DND-41 (cell line): ENCODE data around the gene PLXNA3.

ENCODE experiments used
- ATAC-seq: fragments of 200-7000 bp; cut with Tn5 transposase; 3 replicates; pipeline ENCODE4 v1.9.1; 2021; ENCODE audit warnings: low read depth; ENCODE audit not compliant: insufficient read depth
- DNase-seq: peaks from one replicate; pipeline ENCODE4 v3.0.0-alpha.2; 2020
- H2AFZ ChIP-seq: 2 replicates; pipeline ENCODE4 v1.6.0; 2012; ENCODE audit warnings: low read depth, low read length
- H3K27ac ChIP-seq: 2 replicates; pipeline ENCODE4 v1.5.1; 2012; ENCODE audit warnings: low read length, inconsistent platforms
- H3K27me3 ChIP-seq: fragments of 200-600 bp; sonication (generic); 2 replicates; pipeline ENCODE4 v1.6.0; 2012; ENCODE audit warnings: low read length, mild to moderate bottlenecking, inconsistent platforms; ENCODE audit not compliant: insufficient read depth, poor library complexity
- H3K36me3 ChIP-seq: 2 replicates; pipeline ENCODE4 v1.5.1; 2012; ENCODE audit warnings: low read length, inconsistent platforms; ENCODE audit not compliant: insufficient read depth
- H3K4me1 ChIP-seq: 2 replicates; pipeline ENCODE4 v1.5.1; 2012; ENCODE audit warnings: mild to moderate bottlenecking, low read length; ENCODE audit not compliant: insufficient read depth
- H3K4me2 ChIP-seq: 2 replicates; pipeline ENCODE4 v1.6.0; 2012; ENCODE audit warnings: mild to moderate bottlenecking, moderate library complexity, low read length, inconsistent platforms; ENCODE audit not compliant: insufficient read depth
- H3K4me3 ChIP-seq, 2 experiments: fragments of 200-600 bp in 1 of 2; shearing (Covaris generic) in 1 of 2; 2 replicates each; pipeline ENCODE4 v1.5.1; 2012 to 2016; ENCODE audit warnings: inconsistent platforms in 2 of 2, low read length in 2 of 2, mild to moderate bottlenecking in 2 of 2, low read depth in 1 of 2, moderate library complexity in 1 of 2
- H3K79me2 ChIP-seq: 2 replicates; pipeline ENCODE4 v1.6.0; 2012; ENCODE audit warnings: low read length, inconsistent platforms; ENCODE audit not compliant: insufficient read depth
- H3K9ac ChIP-seq: 2 replicates; pipeline ENCODE4 v1.6.0; 2012; ENCODE audit warnings: low read depth, mild to moderate bottlenecking, inconsistent platforms, low read length, moderate library complexity
- H3K9me3 ChIP-seq: 2 replicates; pipeline ENCODE4 v1.5.1; 2012; ENCODE audit warnings: low read length, moderate library complexity, mild to moderate bottlenecking, inconsistent platforms; ENCODE audit not compliant: insufficient read depth, severe bottlenecking
- H4K20me1 ChIP-seq: 2 replicates; pipeline ENCODE4 v1.6.0; 2012; ENCODE audit warnings: low read length; ENCODE audit not compliant: insufficient read depth
- EZH2 ChIP-seq: IDR thresholded peaks from 3 replicates; pipeline ENCODE4 v1.6.1; 2012; ENCODE audit warnings: borderline replicate concordance, low read depth, mild to moderate bottlenecking, moderate library complexity, low read length, inconsistent platforms; ENCODE audit not compliant: severe bottlenecking
- TF ChIP-seq, protein P1 (sequence below): IDR thresholded peaks from 2 replicates; pipeline ENCODE4 v1.5.1; 2012; ENCODE audit warnings: borderline replicate concordance, low read length, moderate library complexity, mild to moderate bottlenecking; ENCODE audit not compliant: poor library complexity, severe bottlenecking; ENCODE audit errors: extremely low read depth

PLXNA3 gene

DNA sequence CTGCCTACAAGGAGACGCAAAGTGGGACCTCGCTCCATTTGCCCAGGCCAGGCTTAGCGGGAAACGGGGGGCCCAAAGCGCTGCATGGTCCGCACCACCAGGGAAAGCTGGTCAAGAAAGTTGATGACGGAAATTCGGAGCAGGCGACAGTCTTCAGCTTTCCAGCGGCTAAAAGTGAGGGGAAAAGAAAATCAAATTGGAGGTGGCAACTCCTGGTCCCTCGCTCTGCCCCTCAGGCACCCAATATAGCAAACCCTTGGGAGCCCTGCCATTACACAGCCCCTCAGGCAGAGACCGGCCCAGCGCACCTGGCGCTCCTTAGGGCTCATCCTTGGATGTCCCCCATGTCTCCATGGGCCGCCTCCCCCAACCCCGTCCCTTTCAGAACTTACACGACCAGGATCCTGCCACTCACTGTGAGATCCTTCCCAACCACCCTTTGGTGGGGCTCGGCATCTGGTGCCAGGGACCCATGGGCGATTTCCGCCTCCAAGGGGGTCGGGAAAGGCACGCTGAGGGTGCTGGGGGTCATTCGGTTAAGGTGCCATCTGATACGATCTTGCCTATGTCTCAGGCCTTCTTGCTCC is 19.9 kb downstream of the PLXNA3 start:
- peak overlapping the region; percentile 80 for H3K9ac ChIP-seq
- no peaks in the 10 kb centered on the region for H4K20me1 ChIP-seq
- H3K4me1 ChIP-seq, result peaks cover 27% of the 10 kb centered on the region
- H3K27ac ChIP-seq, result peak overlapping the region; percentile 93; the same call in 1 of the 2 replicates
- peak overlapping the region; percentile 39 to 73; a peak in 3 of 4 replicates for H3K4me3 ChIP-seq
- H3K79me2 ChIP-seq, result peaks cover 6% of the 10 kb centered on the region
- H3K36me3 ChIP-seq, result no peaks in the 10 kb centered on the region
- no peak for ATAC-seq
- no peak for TF ChIP-seq EZH2
- TF ChIP-seq, protein P1, sequence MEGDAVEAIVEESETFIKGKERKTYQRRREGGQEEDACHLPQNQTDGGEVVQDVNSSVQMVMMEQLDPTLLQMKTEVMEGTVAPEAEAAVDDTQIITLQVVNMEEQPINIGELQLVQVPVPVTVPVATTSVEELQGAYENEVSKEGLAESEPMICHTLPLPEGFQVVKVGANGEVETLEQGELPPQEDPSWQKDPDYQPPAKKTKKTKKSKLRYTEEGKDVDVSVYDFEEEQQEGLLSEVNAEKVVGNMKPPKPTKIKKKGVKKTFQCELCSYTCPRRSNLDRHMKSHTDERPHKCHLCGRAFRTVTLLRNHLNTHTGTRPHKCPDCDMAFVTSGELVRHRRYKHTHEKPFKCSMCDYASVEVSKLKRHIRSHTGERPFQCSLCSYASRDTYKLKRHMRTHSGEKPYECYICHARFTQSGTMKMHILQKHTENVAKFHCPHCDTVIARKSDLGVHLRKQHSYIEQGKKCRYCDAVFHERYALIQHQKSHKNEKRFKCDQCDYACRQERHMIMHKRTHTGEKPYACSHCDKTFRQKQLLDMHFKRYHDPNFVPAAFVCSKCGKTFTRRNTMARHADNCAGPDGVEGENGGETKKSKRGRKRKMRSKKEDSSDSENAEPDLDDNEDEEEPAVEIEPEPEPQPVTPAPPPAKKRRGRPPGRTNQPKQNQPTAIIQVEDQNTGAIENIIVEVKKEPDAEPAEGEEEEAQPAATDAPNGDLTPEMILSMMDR, result no peak
- no peak for DNase-seq
- peak overlapping the region; percentile 95 for H3K4me2 ChIP-seq
- no peaks in the 10 kb centered on the region for H3K9me3 ChIP-seq
- H2AFZ ChIP-seq, result no peak overlapping the region; the same call in 1 of the 2 replicates
- no peaks in the 10 kb centered on the region for H3K27me3 ChIP-seq

DNA sequence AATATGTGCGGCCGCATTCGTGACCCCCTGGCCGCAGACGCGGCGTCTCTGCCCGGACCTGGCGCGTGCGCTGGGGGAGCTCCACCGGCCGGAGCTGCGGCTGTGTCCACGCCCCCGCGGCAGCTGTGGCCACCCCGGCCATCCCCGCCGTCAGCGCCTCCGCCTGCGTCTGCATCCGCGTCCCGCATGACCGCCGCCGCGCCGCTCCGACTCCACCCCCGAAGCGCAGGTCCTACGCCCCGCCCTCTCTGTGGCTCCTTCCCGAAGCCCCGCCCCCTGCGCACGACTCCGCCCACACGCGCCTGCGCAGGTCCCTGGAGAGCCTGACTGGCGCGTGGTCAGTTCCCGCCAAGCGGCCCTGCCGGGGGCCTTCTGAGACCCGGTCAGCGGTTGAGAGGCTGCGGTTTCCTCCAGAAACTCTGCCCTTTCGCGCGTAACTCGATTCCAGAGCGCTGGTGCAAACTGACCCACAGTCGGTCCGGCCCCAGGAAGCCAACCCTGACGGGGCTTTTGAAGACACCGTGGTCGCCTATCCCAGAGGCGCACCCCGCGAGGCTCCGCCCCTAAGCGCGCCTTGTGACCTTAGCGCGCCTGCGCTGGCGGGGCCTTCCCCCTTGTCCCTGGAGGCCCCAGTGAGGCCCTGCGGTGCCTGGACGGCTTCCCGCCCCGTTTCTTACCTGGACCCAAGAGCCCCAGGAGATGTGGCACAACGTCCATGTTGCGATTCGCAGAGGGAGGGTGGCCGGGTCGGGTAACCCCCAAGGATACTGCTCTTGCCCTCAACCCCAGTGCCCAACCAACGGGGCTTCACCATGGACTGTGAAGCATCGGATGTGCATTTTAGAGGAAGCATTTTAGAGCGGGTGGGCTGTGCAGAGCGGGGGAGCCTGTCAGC is 20.9 kb downstream of the PLXNA3 start, which contains the start of gene LAGE3:
Gene LAGE3, minus strand, starts transcription at position 554 of the 895 bp plus-strand sequence. Its CDS starts 366 bp downstream, at position 188.
- H3K9me3 ChIP-seq, result no peaks in the 10 kb centered on the region
- peak within 1 kb of the TSS; percentile 95 for H3K4me2 ChIP-seq
- peak within 1 kb of the TSS; percentile 80 for H2AFZ ChIP-seq
- H3K36me3 ChIP-seq, result peaks cover 6% of the 10 kb centered on the region; the same call in 1 of the 2 replicates
- DNase-seq (peak; percentile 91), ATAC-seq (peak; percentile 89)
- peak within 1 kb of the TSS; percentile 39 to 73; a peak in 3 of 4 replicates for H3K4me3 ChIP-seq
- peaks cover 27% of the 10 kb centered on the region for H3K4me1 ChIP-seq
- H4K20me1 ChIP-seq, result peaks cover under 1% of the 10 kb centered on the region; the same call in 1 of the 2 replicates
- peak within 1 kb of the TSS; percentile 80 for H3K9ac ChIP-seq
- peak within 1 kb of the TSS; percentile 93 for H3K27ac ChIP-seq
- no peaks in the 10 kb centered on the region for H3K27me3 ChIP-seq
- H3K79me2 ChIP-seq, result peaks cover 6% of the 10 kb centered on the region
- TF ChIP-seq EZH2, result no peak
- TF ChIP-seq, protein P1, result no peak

- no peak for DNase-seq
- H3K4me1 ChIP-seq, result peaks cover 45% of the 10 kb centered on the region
- TF ChIP-seq EZH2, result no peak
- TF ChIP-seq, protein P1, result no peak
- ATAC-seq, result no peak
- no peak overlapping the region for H3K4me3 ChIP-seq
- H3K79me2 ChIP-seq, result peaks cover 24% of the 10 kb centered on the region
- no peaks in the 10 kb centered on the region for H3K27me3 ChIP-seq
- no peaks in the 10 kb centered on the region for H3K9me3 ChIP-seq
- H4K20me1 ChIP-seq, result peaks cover 17% of the 10 kb centered on the region
- H3K4me2 ChIP-seq, result no peak overlapping the region
- H2AFZ ChIP-seq, result no peak overlapping the region
- H3K36me3 ChIP-seq, result peaks cover 21% of the 10 kb centered on the region
- no peak overlapping the region for H3K9ac ChIP-seq
- no peak overlapping the region for H3K27ac ChIP-seq
Observed at GRCh38 chrX:154481195-154481594, 23.1 kb downstream of the PLXNA3 start.
